Measurements from ENCODE around the gene COL4A1.

COL4A1 gene

GRCh38 chr13:110291286-110291685, 15.7 kb downstream of the COL4A1 start:
- no peak for DNase-seq

GRCh38 chr13:110290826-110291225, 16.1 kb downstream of the COL4A1 start:
- DNase-seq = no peak

GRCh38 chr13:110290153-110290552, 16.8 kb downstream of the COL4A1 start:
- DNase-seq = no peak

GRCh38 chr13:110289661-110290060, 17.3 kb downstream of the COL4A1 start:
- no peak for DNase-seq

GRCh38 chr13:110289174-110289573, 17.8 kb downstream of the COL4A1 start:
- DNase-seq = no peak

GRCh38 chr13:110286833-110287819, 19.8 kb downstream of the COL4A1 start:
- no peak for DNase-seq

GRCh38 chr13:110285991-110286832, 20.7 kb downstream of the COL4A1 start:
- no peak for DNase-seq

GRCh38 chr13:110284779-110285484, 22.0 kb downstream of the COL4A1 start:
- no peak for DNase-seq

- no peak for DNase-seq
Observed at GRCh38 chr13:110283736-110284517, 23.0 kb downstream of the COL4A1 start.

GRCh38 chr13:110282316-110282841, 24.6 kb downstream of the COL4A1 start:
- DNase-seq = no peak

GRCh38 chr13:110281736-110282135, 25.2 kb downstream of the COL4A1 start:
- no peak for DNase-seq

GRCh38 chr13:110280985-110281688, 25.8 kb downstream of the COL4A1 start:
- no peak for DNase-seq

- no peak for DNase-seq
Observed at GRCh38 chr13:110280231-110280813, 26.6 kb downstream of the COL4A1 start.

GRCh38 chr13:110279684-110280083, 27.3 kb downstream of the COL4A1 start:
- no peak for DNase-seq

- no peak for DNase-seq
Observed at GRCh38 chr13:110278859-110279258, 28.1 kb downstream of the COL4A1 start.

- DNase-seq = no peak
Observed at GRCh38 chr13:110277357-110277975, 29.5 kb downstream of the COL4A1 start.

- DNase-seq = no peak
Observed at GRCh38 chr13:110276553-110276950, 30.4 kb downstream of the COL4A1 start.

GRCh38 chr13:110275931-110276552, 30.9 kb downstream of the COL4A1 start:
- no peak for DNase-seq

GRCh38 chr13:110274687-110275086, 32.3 kb downstream of the COL4A1 start:
- DNase-seq = no peak
